ENCODE data around the gene GPRC5C. TPM values are rescaled to one million over a fixed set of nuclear protein-coding genes. Genes with fewer than 3 reads are reported as not detected.

The GPRC5C gene
- total RNA-seq, 2 donors from 2014 or later: 66.3 to 186 TPM

- peaks cover 18% of the 10 kb centered on the region for H3K4me1 ChIP-seq (replicated peaks)
Observed at GRCh38 chr17:74432424-74432690, 469 bp downstream of the GPRC5C start.

GRCh38 chr17:74432766-74433391 is 991 bp downstream of the GPRC5C start:
- DNase-seq (ENCODE audit: low spot score): no peak
- intact Hi-C loops (cut with DNase I): no loop called here
- TF ChIP-seq POLR2A (IDR thresholded peaks at IDR 0.05): no peak
- TF ChIP-seq POLR2AphosphoS5 (IDR thresholded peaks at IDR 0.05): no peak
- no peak for TF ChIP-seq CTCF (IDR thresholded peaks at IDR 0.05)
- Histone ChIP-seq H3K9me3 (no peaks in the 10 kb centered on the region), H3K27me3 (replicated peaks; ENCODE audit: insufficient read depth) (no peaks in the 10 kb centered on the region), H3K36me3 (no peaks in the 10 kb centered on the region), H3K4me1 (replicated peaks) (peaks cover 14% of the 10 kb centered on the region), H3K4me3 (peak overlapping the region; percentile 72 to 81), H3K27ac (peak overlapping the region; percentile 95 to 98)
- WGBS: 21% methylated on average over 23 of the region's 23 CpGs

More at GRCh38 chr17:74432424-74432690, 469 bp downstream of the GPRC5C start:
- WGBS: 0% methylated on average over 9 of the region's 33 CpGs
- peak overlapping the region; percentile 72 to 81 for H3K4me3 ChIP-seq
- no peaks in the 10 kb centered on the region for H3K36me3 ChIP-seq
- H3K27ac ChIP-seq: peak overlapping the region; percentile 95 to 98
- H3K27me3 ChIP-seq (replicated peaks; ENCODE audit: insufficient read depth): no peaks in the 10 kb centered on the region
- no peak for DNase-seq (ENCODE audit: low spot score)
- intact Hi-C loops (cut with DNase I): no loop called here
- no peak for TF ChIP-seq POLR2A (IDR thresholded peaks at IDR 0.05)
- no peak for TF ChIP-seq POLR2AphosphoS5 (IDR thresholded peaks at IDR 0.05)
- TF ChIP-seq CTCF (IDR thresholded peaks at IDR 0.05): no peak
- H3K9me3 ChIP-seq: no peaks in the 10 kb centered on the region

- Histone ChIP-seq H3K9me3 (no peaks in the 10 kb centered on the region), H3K36me3 (no peaks in the 10 kb centered on the region), H3K4me3 (peak overlapping the region; percentile 72 to 81), H3K27ac (peak overlapping the region; percentile 95 to 98), H3K4me1 (replicated peaks) (peaks cover 14% of the 10 kb centered on the region), H3K27me3 (replicated peaks; ENCODE audit: insufficient read depth) (no peaks in the 10 kb centered on the region)
- DNase-seq (ENCODE audit: low spot score): no peak
- TF ChIP-seq CTCF (IDR thresholded peaks at IDR 0.05) (no peak), POLR2A (IDR thresholded peaks at IDR 0.05) (peak; percentile 52)
- intact Hi-C loops (cut with DNase I): no loop called here
- 57% methylated on average over 17 of the region's 17 CpGs for WGBS
Observed at GRCh38 chr17:74433421-74434121, 1.7 kb downstream of the GPRC5C start.

GRCh38 chr17:74435775-74436359 is 4.0 kb downstream of the GPRC5C start:
- H3K4me1 ChIP-seq (replicated peaks): peaks cover 14% of the 10 kb centered on the region
- no peak for TF ChIP-seq POLR2AphosphoS5 (IDR thresholded peaks at IDR 0.05)
- peak overlapping the region; percentile 95 to 98 for H3K27ac ChIP-seq

GRCh38 chr17:74437702-74438101 is 5.8 kb downstream of the GPRC5C start:
- H3K27ac ChIP-seq: no peak overlapping the region
- DNase-seq (ENCODE audit: low spot score): no peak
- TF ChIP-seq CTCF (IDR thresholded peaks at IDR 0.05) (peak in 3 of 4 experiments; percentile 30 to 53 (median 35)), POLR2A (IDR thresholded peaks at IDR 0.05) (no peak)
- intact Hi-C loops (cut with DNase I): no loop called here
- peaks cover 14% of the 10 kb centered on the region for H3K4me1 ChIP-seq (replicated peaks)
- peaks cover 0 to 12% of the 10 kb centered on the region in 2 donors for H3K36me3 ChIP-seq
- no peak overlapping the region for H3K4me3 ChIP-seq
- no peaks in the 10 kb centered on the region for H3K9me3 ChIP-seq
- no peaks in the 10 kb centered on the region for H3K27me3 ChIP-seq (replicated peaks; ENCODE audit: insufficient read depth)
- WGBS: 90% methylated on average over 3 of the region's 3 CpGs

More at GRCh38 chr17:74435775-74436359, 4.0 kb downstream of the GPRC5C start:
- Histone ChIP-seq H3K27me3 (replicated peaks; ENCODE audit: insufficient read depth) (no peaks in the 10 kb centered on the region), H3K9me3 (no peaks in the 10 kb centered on the region), H3K36me3 (peaks cover 0 to 12% of the 10 kb centered on the region in 2 donors), H3K4me3 (no peak overlapping the region)
- DNase-seq (ENCODE audit: low spot score): no peak
- intact Hi-C loops (cut with DNase I): no loop called here
- 66% methylated on average over 5 of the region's 5 CpGs for WGBS
